Epithelial cell of esophagus (primary cell): ENCODE measurements around the gene DLX2.

Source experiments
- DNase-seq: peaks from one replicate; pipeline ENCODE4 v3.0.0; 2010; ENCODE audit warnings: low read depth
- H3K4me3 ChIP-seq: 2 replicates; pipeline ENCODE4 v1.5.1; 2011; ENCODE audit warnings: mild to moderate bottlenecking, low read length, control low read depth
- CTCF ChIP-seq: IDR thresholded peaks from 2 replicates; pipeline ENCODE4 v1.5.1; 2011; ENCODE audit warnings: low read depth, mild to moderate bottlenecking, low read length, control low read depth, inconsistent platforms; ENCODE audit not compliant: insufficient read depth; ENCODE audit errors: missing control alignments

Gene DLX2

GRCh38 chr2:172095905-172096625 is 6.6 kb downstream of the DLX2 start:
- no peak for TF ChIP-seq CTCF
- DNase-seq, result no peak
- peak overlapping the region; percentile 50 for H3K4me3 ChIP-seq

GRCh38 chr2:172095146-172095904 is 7.4 kb downstream of the DLX2 start:
- H3K4me3 ChIP-seq, result peak overlapping the region; percentile 50
- TF ChIP-seq CTCF, result no peak
- DNase-seq, result peak; percentile 91

GRCh38 chr2:172094294-172095145 is 8.2 kb downstream of the DLX2 start:
- DNase-seq, result no peak
- TF ChIP-seq CTCF, result no peak
- peak overlapping the region; percentile 50 for H3K4me3 ChIP-seq

- no peak overlapping the region for H3K4me3 ChIP-seq
- TF ChIP-seq CTCF, result no peak
- DNase-seq, result no peak
These were observed 9.0 kb downstream of the DLX2 start for GRCh38 chr2:172093416-172094293.

GRCh38 chr2:172092716-172093415 is 9.8 kb downstream of the DLX2 start:
- DNase-seq, result no peak
- TF ChIP-seq CTCF, result no peak
- H3K4me3 ChIP-seq, result no peak overlapping the region
